Activated T-cell treated with anti-CD3 and anti-CD28 coated beads for 1 hour (primary cell): Measurements from ENCODE around the gene VSIG10.

Experiments used
- DNase-seq: peaks from one replicate; pipeline ENCODE4 v3.0.0-alpha.2; 2020; ENCODE audit warnings: low read depth

VSIG10 gene

GRCh38 chr12:118059341-118060191 lies 44.2 kb downstream of the VSIG10 start:
- DNase-seq, result no peak

GRCh38 chr12:118058881-118059280 lies 44.9 kb downstream of the VSIG10 start:
- DNase-seq, result no peak

- no peak for DNase-seq
Measured at GRCh38 chr12:118058227-118058626, 45.6 kb downstream of the VSIG10 start.

GRCh38 chr12:118055865-118056773 lies 47.7 kb downstream of the VSIG10 start:
- DNase-seq, result no peak

GRCh38 chr12:118055144-118055557 lies 48.7 kb downstream of the VSIG10 start:
- DNase-seq, result peak; percentile 44

GRCh38 chr12:118053071-118053985 lies 50.5 kb downstream of the VSIG10 start:
- DNase-seq, result no peak

GRCh38 chr12:118052324-118053070 lies 51.3 kb downstream of the VSIG10 start:
- no peak for DNase-seq

GRCh38 chr12:118050972-118051910 lies 52.6 kb downstream of the VSIG10 start:
- no peak for DNase-seq

GRCh38 chr12:118046430-118046829 lies 57.4 kb downstream of the VSIG10 start:
- DNase-seq, result no peak

- DNase-seq, result no peak
Measured at GRCh38 chr12:118044577-118044976, 59.2 kb downstream of the VSIG10 start.

- DNase-seq, result no peak
Measured at GRCh38 chr12:118044075-118044474, 59.7 kb downstream of the VSIG10 start.

GRCh38 chr12:118042091-118042490 lies 61.7 kb downstream of the VSIG10 start:
- DNase-seq, result no peak

GRCh38 chr12:118038137-118038536 lies 65.7 kb downstream of the VSIG10 start:
- no peak for DNase-seq

GRCh38 chr12:118036672-118037411 lies 67.0 kb downstream of the VSIG10 start:
- no peak for DNase-seq

- DNase-seq, result no peak
Measured at GRCh38 chr12:118035190-118036041, 68.4 kb downstream of the VSIG10 start.

GRCh38 chr12:118034429-118035189 lies 69.2 kb downstream of the VSIG10 start:
- no peak for DNase-seq

GRCh38 chr12:118033902-118034301 lies 69.9 kb downstream of the VSIG10 start:
- DNase-seq, result no peak
